OCI-M2 (cell line): ENCODE results near the gene LY6G6D.

ENCODE experiments used
- DNase-seq: peaks from one replicate; lab custom pipeline; 2025; ENCODE audit not compliant: unreplicated experiment; lab: John Stamatoyannopoulos, UW

Gene LY6G6D

GRCh38 chr6:31734247-31734820 is 19.2 kb downstream of the LY6G6D start:
- no peak for DNase-seq

GRCh38 chr6:31734821-31735406 is 19.8 kb downstream of the LY6G6D start:
- no peak for DNase-seq

- DNase-seq = peak; percentile 75
These were observed 21.0 kb downstream of the LY6G6D start, which contains the start of gene CLIC1 for GRCh38 chr6:31736021-31736767. CLIC1 (minus strand) TSS chr6:31736530; CDS start chr6:31736300, 230 bp downstream.

- no peak for DNase-seq
These were observed 21.7 kb downstream of the LY6G6D start for GRCh38 chr6:31736768-31737314.

- peak; percentile 57 for DNase-seq
These were observed 22.3 kb downstream of the LY6G6D start for GRCh38 chr6:31737315-31737990.

- DNase-seq = peak; percentile 62
These were observed 23.1 kb downstream of the LY6G6D start for GRCh38 chr6:31737991-31738979.

- peak; percentile 98 for DNase-seq
These were observed 24.7 kb downstream of the LY6G6D start, which contains the start of gene MSH5 for GRCh38 chr6:31739639-31740396. MSH5 (plus strand) TSS chr6:31740005; CDS start chr6:31740467, 462 bp downstream.

- no peak for DNase-seq
These were observed 25.5 kb downstream of the LY6G6D start for GRCh38 chr6:31740397-31741223.

GRCh38 chr6:31741815-31742214 is 26.7 kb downstream of the LY6G6D start:
- DNase-seq = no peak

GRCh38 chr6:31742894-31743293 is 27.7 kb downstream of the LY6G6D start:
- no peak for DNase-seq

GRCh38 chr6:31744422-31744821 is 29.3 kb downstream of the LY6G6D start:
- DNase-seq = no peak

- no peak for DNase-seq
These were observed 34.3 kb downstream of the LY6G6D start for GRCh38 chr6:31749301-31750036.

GRCh38 chr6:31750411-31751022 is 35.4 kb downstream of the LY6G6D start:
- DNase-seq = no peak

- DNase-seq = no peak
These were observed 37.7 kb downstream of the LY6G6D start for GRCh38 chr6:31752739-31753319.

- DNase-seq = no peak
These were observed 43.1 kb downstream of the LY6G6D start for GRCh38 chr6:31758281-31758680.

- no peak for DNase-seq
These were observed 45.6 kb downstream of the LY6G6D start for GRCh38 chr6:31760790-31761189.

GRCh38 chr6:31761343-31761742 is 46.2 kb downstream of the LY6G6D start:
- no peak for DNase-seq
